ENCODE measurements around the gene CACNA1C.

CACNA1C gene

DNA sequence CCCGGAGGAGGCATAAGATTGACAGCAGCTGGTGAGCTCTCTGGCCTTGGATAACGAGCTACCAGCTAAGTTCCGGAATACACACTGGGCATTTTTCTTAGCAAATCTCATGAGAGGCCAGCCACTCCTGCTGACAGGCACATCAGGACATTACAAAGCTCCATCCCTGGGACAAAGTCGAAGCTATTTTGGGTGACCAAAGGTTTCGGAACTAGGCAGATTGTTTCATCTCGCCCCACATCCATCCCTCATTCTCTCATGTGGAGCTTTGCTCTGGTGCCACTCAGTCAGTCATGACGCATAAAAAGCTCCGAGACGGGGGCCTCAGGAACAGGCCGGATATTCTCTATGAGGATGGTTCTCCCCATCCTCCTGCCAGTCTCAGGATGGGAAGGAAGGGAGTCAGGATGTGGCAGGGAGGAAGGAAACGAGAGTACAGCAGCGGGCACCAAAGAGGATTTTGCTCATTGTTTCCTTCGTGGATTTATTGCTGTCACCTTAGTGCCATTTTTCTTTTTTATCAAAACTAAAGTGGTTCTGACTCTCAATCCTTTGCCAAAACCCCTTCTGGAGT, 488.9 kb downstream of the CACNA1C start:
- no peak for FAIRE-seq

DNA sequence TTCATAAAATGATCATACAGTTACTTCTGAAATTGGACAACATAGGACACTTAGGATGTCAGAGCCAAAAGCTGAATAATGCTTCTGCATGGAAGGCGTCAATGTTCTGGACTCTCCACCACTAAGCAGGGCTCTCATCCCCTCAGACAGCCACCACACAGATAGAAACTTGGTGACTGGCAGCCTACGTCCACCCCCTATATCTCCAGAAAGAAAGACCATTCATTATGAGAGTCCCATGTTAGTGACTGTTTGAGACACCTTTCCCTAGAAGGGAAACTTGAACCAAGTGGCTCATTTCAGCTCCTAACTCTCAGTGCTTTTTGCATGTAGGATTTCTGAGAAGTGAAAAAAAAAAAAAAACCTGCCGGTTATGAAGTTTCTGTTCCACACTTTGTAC, 491.0 kb downstream of the CACNA1C start:
- FAIRE-seq: no peak

DNA sequence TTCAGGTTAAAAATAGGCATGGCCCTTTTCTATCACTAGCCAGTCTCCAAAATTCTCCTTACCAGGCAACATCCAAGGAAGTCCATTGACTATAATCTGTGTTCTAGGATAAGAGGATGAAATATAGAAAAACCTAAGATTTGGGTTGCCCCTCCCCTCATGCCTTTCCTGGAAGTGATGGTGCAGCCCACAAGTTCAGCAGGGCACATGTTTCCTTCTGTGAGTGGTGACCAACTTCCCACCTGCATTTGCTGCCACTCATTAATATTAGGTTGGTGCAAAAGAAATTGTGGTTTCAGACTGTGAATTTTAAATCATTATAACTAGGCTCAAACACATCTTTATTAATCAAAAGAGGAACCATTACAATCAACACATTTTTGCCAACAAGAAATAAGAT, 491.4 kb downstream of the CACNA1C start:
- FAIRE-seq: no peak

DNA sequence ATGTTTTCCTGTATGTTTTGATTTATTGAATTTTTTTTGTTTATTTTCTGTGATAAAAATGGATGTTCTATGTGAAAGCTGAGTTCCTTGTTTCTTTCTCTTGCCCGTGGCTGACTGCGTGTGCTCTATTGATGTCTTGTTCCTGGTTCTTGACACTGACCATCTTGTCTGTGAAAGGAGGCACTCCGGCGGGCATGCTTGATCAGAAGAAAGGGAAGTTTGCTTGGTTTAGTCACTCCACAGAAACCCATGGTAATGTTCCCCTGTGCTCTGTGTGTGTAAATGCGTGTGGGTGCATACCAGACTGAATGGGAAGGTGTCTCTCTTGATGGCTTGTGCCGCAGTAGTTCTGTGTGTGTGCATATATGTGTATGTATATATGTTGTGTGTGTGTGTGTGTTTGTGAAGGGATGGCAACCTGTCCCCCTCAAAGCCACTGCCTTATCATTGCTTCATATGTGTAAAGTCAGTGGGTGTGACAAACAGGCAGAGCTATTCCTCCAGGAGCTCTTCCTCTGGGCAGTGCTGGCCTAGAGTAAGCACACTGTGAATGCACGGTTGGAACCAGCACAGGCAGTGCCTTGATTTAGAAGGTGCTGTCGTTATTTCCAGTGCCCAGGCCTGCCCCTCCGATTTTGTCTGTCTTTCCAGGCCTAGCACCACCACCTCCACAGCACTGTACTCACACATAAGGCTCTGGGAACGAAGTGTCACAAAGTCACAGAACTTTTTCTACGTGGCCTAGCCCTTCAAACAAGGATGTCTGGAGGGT, 494.7 kb downstream of the CACNA1C start:
- FAIRE-seq: no peak

DNA sequence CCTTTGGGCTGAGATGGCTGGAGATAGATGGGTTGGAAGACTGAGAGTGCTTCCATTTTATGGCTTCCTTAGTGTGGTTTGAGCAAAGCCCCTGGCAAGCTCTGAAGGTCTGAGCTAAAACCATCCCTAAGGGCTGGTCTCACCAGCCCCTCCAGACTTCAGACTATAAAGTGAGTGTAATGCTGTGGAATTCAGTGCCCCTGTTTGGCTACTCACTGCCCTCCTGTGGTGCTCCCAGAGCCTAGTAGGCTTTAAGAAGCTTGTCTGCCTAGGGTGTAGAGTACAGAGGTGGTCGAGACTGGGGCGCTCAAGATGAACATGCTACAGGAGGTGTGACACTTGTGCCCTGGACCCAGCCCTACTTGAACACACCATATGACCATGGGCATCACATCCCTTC, 495.3 kb downstream of the CACNA1C start:
- no peak for FAIRE-seq

DNA sequence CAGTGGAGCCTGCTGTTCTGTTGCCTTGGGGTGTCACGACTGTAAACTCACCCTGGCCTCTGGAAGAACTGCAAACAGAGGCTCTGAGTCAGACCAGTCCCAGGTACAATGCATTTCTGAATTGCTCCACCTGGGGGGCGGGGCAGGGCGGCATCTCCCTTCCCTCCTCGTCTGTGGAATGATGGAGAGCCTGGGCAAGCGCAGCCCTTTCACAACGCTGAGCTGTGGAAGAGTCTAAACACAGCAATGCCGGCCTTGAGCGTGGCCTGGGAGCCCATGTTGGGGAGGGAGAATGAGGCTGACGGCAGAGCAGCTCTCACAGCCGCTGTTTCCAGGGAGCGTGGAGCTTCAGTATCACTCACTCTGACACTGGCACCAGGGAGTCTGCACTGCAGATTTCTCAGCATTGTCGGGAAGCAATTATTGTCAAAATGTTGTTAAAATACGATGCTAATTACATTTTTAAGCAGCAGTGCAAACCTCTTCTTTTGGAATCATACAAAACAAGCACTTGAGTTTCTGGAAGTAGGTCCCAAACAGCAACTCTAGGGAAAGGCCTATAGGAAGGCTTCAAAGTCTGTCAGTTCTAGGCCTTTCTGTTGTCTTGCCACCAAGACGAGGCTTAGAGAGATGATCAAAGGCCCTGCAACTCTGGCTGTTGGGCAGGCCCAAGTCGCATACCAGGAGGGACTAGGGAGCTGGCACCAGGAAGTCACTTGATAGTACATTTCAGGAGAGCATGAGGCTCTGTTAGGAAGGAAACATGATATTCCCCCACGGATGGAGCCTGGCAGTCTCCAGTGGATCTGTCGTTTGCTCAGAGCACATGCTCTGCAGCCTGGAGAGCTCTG, 498.0 kb downstream of the CACNA1C start:
- no peak for FAIRE-seq

DNA sequence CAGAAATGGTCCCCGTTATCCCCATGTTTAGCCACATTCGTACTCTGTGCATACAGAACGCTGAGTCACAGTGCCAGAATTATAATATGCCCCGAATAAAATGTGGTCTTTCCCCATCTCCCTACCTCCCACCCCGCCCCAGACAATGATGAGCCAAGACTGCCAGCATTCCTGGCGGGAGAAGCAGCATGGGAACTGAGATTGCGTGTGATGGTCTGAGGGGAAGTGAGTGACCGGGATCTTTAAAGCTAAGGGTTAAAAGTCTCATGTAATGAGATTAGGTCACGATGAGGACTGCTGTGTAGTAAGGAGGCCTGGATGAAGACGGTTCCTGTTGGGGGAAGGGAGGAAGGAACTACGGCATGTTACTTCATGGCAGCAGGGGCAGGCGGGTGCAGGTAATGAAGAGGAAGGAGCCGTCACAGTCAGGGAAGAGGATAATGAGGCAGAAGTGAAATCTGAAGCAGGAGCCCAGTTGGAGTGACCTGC, 498.7 kb downstream of the CACNA1C start:
- FAIRE-seq: no peak

DNA sequence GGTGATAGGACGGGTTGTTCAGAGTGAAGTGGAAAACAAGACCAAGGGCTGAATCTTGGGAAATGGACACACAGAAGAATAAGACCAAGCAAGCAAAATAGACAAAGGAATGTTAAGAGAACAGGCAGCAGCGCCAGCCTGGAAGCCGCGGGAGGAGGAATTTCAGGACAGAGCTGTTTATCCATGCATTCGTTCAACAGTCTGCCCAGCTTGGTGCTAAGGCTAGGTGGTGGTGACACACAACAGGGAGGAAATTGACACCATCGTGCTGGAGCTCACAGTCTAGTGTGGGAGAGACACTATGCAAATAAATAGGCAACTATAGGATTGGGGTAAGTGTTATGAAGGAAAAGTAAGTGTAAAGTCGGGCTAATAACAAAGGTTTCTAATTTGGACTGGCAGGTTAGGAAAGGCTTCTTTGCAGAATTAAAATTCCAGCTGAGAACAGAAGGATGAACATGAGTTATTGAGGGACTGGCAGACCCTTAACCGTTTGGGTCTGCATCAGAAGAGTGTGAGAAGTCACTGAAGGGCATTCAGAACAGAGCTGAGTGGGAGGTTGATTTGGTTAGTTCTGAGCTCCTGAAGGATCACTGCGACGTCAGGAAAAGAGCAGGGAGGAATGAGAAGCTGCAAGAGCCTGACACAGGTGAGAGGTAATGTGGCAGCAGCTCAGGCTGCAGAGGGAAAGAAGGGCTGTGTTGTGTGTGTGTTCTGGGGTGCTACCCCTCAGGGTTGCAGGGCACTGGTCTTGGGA, 499.4 kb downstream of the CACNA1C start:
- FAIRE-seq: no peak

DNA sequence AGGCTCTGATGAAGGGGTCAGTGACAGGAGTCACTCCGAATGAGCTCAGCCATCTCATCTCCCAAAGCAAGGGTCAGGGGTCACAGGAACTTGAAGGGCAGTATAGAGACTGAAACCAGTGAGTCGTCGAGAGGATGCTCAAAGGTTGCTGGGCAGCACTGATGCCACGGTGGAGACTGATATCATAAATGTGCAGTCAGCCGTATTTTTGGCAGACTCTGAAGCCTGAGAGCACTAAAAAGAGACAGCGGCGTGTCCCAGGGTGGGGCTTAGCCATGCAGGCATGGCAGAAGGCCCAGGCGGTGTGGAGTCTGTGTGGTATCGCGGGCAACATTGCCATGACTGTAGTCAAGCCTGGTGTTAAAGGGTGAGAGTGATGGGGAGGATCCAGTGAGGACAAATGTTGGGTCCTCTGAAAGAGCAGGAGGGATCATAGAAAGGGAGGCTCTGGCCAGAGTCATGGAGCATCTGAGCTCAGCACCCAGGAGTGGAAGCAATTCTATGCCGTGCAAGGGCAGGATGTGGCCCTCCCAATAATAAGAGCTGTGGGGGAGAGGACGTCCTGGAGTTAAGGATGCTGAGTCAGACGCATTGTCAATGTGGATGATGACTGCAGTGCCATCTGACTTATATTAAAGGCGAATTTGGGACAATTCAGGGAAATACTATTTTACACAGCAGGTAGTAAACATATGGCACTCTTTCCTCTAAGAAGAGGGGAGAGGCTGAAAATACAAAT, 500.8 kb downstream of the CACNA1C start:
- FAIRE-seq: no peak

DNA sequence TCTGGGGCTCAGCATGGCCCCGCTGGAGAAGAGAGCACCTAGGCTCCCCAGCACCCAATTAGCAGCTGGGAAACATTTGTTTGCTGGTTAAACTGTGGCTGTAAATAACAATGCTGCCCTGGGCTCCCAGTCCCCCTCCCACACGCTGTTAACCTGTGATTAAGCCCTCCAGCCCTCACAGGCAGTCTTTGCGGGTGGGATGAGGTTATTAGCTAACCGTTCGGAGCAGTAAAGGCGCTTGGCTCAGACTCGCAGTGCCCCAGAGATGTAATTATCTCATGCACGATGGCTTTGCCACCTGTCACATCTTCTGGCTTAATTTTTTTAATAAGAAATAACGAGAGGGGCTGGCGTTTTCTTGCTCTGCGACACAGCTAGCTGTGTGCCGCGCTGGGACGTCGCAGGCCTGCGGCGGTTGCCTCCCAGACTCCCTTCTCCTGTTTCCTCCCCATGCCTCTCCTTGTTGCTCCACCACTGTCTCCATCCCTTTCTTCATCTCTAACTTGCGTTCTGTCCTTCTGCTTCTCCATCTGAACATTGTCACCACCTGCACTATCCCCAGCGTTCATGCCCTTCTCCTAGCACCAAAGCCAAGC, 502.8 kb downstream of the CACNA1C start:
- no peak for FAIRE-seq

DNA sequence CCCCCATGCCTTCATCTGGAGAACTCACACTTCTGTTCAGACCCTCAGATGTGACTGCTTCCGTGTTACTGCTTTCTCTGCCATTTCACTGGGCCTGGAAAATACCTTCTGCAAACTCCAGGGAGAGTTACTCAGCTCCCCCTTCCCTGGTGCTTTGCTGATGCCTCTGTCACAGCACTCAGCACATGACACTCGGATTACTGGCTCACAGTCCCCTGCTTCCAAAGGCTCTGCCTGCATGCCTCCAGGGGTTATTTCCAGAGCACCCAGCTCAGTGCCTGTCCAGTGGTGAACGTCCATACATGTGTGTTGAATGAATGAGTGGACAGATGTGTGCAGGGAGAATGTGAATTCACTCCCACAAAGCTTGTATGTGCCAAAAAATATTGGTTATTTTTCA, 504.8 kb downstream of the CACNA1C start:
- FAIRE-seq: no peak

DNA sequence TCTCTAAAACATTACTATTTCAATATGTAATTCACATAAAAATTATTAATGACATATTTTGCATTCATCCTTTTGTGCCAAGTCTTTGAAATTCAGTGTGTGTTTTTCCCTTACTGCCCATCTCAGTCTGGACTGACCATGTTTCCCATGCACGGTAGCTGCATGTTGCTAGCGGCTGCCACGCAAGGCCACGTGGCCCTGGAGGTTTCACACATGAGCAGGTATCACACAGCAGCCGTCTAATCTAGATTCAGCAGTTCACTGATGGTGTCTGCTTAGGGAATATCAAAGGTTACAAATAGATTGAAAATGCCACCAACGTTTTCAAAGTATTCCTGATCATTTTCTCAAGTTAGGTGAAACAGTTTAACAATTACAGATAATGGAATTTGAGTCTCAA, 507.1 kb downstream of the CACNA1C start:
- no peak for FAIRE-seq

DNA sequence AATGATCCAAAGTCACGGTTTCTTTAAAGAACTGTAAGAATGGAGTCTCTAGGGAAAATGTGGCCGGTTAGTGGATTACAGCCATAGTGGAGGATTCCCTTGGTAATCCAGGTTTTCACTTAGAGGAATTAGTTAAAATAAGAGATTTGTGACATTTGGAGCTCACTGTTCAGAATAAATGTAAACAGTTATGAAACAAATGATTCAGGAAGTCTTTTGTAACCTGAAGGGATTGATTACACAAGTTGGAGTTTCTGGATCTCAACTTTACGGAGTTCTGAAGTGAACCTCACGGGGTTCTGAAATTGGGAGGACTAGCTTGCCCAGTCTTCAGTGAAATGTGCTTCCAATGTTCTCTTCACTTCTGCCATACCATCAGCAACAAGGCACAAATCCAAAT, 507.6 kb downstream of the CACNA1C start:
- no peak for FAIRE-seq

DNA sequence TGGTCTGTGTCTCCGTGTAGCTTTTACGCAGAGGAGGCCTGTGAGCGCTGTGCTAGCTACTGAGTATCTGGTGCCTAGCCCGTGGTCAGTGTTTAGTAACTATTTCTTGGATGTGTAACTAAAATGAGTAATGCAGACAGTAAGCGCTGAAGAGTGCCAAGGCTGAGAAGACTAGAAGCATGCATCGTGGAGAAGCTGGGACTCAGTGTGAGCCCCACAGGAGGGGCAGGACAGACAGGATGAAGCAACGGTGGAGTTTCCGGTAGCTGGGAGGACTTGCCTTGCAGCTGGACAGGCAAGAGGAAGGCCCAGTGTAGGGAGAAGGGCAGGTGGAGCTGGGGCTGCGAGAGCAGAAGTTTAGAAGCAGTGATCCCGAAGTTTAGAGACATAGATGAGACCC, 508.6 kb downstream of the CACNA1C start:
- no peak for FAIRE-seq

DNA sequence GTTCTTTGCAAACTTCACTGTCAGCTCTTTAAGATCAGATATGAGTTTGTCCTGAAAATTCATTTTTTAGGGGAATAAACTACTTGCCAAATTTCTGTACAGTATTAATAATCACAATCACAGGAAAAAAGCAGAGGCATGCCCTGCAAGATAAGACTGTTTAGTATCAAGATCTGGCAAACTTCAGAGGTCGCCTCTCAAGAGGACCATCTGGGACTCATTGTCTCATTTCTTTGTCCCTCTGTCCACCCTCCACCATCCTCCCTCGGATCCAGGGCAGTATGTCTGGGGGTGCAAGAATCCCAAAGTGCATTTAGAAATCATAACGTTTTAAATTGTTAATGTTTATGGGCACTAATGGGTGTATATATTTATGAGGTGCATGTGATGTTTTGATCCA, 509.6 kb downstream of the CACNA1C start:
- FAIRE-seq: no peak

DNA sequence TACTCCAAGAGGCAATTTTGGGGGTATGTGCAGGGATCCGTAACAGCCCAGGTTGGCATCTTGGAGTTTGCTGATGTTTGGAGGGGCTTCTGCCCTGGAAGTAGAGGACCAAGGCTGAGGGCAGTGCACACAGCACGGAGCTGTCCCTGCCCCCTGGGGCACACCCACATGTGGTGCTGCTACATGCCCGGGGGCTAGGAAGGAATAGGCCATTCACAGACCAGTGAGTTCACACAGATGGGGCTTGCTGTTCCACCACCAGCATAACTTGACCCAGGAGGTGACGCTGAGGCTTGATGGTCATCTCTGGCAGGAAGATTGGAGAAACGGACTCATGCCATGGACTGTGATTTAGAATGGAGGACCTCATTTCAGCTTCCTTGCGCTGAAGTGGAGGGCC, 510.9 kb downstream of the CACNA1C start:
- no peak for FAIRE-seq

DNA sequence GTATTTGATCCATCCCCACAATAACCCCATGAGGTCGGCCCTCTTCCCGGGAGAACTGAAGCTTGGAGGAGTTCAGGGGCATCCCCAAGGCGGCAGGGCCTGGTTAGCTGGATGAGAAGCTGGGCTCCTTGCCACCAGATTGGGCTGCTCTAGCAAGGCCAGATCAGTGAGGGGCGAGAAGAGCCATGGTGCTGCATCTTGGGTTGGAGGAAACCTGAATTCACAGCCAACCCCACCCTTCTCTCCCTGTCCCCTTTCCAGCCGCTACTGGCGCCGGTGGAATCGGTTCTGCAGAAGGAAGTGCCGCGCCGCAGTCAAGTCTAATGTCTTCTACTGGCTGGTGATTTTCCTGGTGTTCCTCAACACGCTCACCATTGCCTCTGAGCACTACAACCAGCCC, 513.4 kb downstream of the CACNA1C start:
- no peak for FAIRE-seq

DNA sequence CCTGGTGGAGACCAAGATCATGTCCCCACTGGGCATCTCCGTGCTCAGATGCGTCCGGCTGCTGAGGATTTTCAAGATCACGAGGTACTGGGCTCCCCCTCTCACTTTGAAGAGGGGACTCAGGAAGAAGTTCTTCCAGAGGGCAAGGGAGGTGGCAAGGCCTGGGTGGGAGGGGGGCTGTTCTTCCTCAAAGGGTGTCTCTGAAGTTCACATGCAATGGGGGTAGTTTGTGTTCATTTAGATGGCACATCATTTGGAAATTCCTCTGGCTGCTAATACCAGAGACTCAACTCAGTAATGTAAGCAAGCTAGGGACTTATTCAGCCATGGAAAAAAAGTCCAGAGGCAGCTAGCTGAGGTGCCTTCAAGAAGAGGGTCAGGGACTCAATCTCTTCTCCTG, 514.9 kb downstream of the CACNA1C start:
- no peak for FAIRE-seq

DNA sequence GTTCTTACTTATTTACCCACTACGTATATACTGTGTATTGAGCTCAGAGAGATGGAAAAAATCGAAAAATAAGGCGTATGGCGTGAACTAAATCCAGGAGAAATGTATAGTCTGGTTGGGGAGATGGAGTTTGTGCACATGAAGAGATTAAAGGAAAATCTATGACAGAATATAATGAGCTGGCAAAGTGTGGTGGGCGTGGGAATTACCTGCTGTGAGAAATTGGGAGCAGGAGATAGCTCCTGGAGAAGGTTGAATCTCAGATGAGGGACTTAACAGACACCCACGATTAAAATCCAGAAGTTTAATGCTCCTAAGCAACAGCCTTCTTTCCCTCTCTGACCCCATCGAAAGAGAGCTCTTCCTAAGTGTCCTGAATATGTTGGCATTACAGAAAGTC, 517.8 kb downstream of the CACNA1C start:
- no peak for FAIRE-seq

DNA sequence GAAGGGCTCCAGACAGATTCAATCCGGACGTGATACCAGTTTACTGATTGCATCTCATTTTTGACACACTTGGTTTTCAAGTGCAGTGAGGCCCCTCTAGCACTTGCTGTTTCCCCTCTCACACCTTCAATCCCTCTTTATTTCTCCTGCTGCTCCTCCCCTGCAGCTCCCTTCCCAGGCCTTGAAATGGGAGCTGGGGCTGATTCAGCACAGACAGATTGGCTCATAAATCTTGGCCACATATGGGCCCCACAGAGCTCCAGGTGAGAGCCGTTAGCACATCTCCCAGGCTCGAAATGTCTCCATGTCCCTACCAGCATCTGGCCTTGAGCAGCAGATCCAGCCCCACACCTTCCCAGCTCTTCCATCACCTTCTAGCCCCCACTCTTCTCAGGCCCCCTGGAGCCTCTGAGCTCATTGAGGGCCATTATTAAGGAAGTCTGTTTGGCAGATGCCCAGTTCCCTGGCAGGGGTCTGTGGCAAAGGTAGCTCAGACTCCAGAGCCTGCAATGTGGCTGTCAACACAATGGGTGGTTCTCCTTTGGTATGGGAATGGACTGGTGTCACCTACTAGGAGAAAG, 521.7 kb downstream of the CACNA1C start:
- FAIRE-seq: no peak

DNA sequence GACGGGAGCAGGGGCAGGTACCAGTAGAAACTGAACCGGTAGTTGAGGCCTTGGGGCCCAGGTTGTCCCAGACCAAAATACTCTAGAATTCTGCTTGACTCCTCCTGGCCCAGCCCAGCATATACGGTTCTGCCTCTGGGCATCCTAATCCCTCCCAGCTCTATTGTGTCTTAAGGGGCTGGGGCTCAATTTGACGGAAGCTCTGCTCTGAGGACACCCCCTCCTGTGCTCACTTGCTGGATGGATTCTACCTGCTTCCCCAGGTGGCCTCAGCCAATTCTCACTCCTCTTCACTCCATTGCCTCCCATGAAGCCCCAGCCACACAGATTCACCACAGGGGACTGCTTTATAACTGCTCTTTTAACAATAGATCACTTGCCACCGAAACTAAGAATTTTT, 522.5 kb downstream of the CACNA1C start:
- no peak for FAIRE-seq

DNA sequence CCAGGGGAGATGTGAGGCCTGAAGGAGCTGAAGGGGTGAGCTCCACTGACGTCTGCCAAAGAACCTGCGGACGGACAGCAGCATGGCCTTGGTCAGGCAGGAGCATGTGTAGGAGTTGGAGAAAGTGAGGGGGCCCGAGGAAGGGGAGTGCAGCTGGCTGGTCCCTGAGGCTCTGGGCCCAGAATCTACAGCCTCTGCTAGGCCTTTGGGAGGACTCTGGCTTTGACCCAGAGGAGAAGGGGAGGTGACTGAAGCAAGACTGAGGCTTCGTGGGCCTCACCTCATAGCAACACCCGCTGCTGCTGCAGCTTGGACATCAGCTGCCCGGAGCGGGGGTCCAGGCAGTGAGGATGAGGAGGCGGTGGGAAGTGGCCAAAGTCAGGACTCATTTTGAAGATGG, 525.4 kb downstream of the CACNA1C start:
- FAIRE-seq: no peak
